GM20431 (cell line): Measurements from ENCODE around the gene DAGLA.
"Not testable (repeated sequence)": the region's sequence is repeated elsewhere in the genome, so short reads cannot be mapped to it uniquely, and the experiment has no call there.

Experiments used
- in situ Hi-C: fragments of 300-500 bp; cut with MseI, MboI; formaldehyde crosslinking; loops from one replicate; pipeline ENCODE4 v1.15.0; 2020; ENCODE audit warnings: low sequenced_read_pairs; ENCODE audit not compliant: unreplicated experiment

Gene DAGLA

GRCh38 chr11:61679893-61680621 lies at the start of gene DAGLA:
TSS of gene DAGLA (plus strand) at chr11:61680391. CDS start at chr11:61720156, 39,765 bp downstream.
- in situ Hi-C loops: no loop called here

GRCh38 chr11:61632096-61632495 lies 48.1 kb upstream of the DAGLA start:
- in situ Hi-C loops: no loop called here

- in situ Hi-C loops: no loop called here
Observed at GRCh38 chr11:61635304-61635703, 44.9 kb upstream of the DAGLA start.

- in situ Hi-C loops: no loop called here
Observed at GRCh38 chr11:61635787-61636186, 44.4 kb upstream of the DAGLA start.

GRCh38 chr11:61636676-61637075 lies 43.5 kb upstream of the DAGLA start:
- in situ Hi-C loops: no loop called here

GRCh38 chr11:61637277-61637676 lies 42.9 kb upstream of the DAGLA start:
- in situ Hi-C loops: no loop called here

- in situ Hi-C loops: no loop called here
Observed at GRCh38 chr11:61639816-61640443, 40.3 kb upstream of the DAGLA start.

GRCh38 chr11:61642162-61642561 lies 38.0 kb upstream of the DAGLA start:
- in situ Hi-C loops: no loop called here

- in situ Hi-C loops: no loop called here
Observed at GRCh38 chr11:61645179-61645868, 34.9 kb upstream of the DAGLA start.

- in situ Hi-C loops: no loop called here
Observed at GRCh38 chr11:61647529-61647928, 32.7 kb upstream of the DAGLA start.

- in situ Hi-C loops: no loop called here
Observed at GRCh38 chr11:61650781-61651571, 29.2 kb upstream of the DAGLA start.

GRCh38 chr11:61652135-61652534 lies 28.1 kb upstream of the DAGLA start:
- in situ Hi-C loops: no loop called here

- in situ Hi-C loops: no loop called here
Observed at GRCh38 chr11:61654397-61654829, 25.8 kb upstream of the DAGLA start.

- in situ Hi-C loops: not testable (repeated sequence)
Observed at GRCh38 chr11:61655266-61656159, 24.7 kb upstream of the DAGLA start.

GRCh38 chr11:61656347-61657077 lies 23.7 kb upstream of the DAGLA start:
- in situ Hi-C loops: no loop called here

- in situ Hi-C loops: no loop called here
Observed at GRCh38 chr11:61657566-61658290, 22.5 kb upstream of the DAGLA start.

GRCh38 chr11:61659413-61660196 lies 20.6 kb upstream of the DAGLA start:
- in situ Hi-C loops: no loop called here
